ENCODE measurements around the gene C4B.
A peak's percentile ranks its signal among the peaks of the same experiment; 100 is the strongest.
"Not testable (repeated sequence)": the region's sequence is repeated elsewhere in the genome, so short reads cannot be mapped to it uniquely, and the experiment has no call there.

Gene C4B

DNA sequence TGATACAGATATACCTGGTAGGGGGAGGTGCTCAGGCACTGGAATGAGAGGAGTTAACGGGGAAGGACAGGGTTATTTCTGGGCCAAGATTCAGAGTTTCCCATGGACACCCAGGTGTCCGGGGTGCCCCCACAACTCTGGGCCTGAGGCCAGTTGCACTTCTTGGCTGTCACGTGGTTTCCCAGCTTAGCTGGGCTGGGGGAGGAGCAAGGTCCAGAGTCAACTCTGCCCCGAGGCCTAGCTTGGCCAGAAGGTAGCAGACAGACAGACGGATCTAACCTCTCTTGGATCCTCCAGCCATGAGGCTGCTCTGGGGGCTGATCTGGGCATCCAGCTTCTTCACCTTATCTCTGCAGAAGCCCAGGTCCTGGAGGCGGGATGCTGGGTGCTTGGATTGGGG is at the start of gene C4B:
Gene C4B (plus strand): TSS at position 249 of the 400 bp plus-strand sequence. CDS start 51 bp downstream, at position 300.
- not testable (repeated sequence) for FAIRE-seq

DNA sequence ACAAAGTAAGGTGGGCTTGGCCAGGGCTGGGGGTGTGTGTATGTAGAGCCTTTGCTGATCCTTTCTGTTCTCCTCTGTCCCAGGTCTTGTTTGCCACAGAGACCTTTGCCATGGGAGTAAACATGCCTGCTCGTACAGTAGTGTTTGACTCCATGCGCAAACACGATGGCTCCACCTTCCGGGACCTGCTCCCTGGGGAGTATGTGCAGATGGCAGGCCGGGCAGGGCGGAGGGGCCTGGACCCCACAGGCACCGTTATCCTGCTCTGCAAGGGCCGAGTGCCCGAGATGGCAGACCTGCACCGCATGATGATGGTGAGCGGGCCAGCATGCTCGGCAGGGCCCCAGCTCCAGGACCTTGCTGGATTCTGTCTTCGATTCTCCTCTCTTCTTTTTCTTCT is 48.9 kb upstream of the C4B start:
- no peak for FAIRE-seq

DNA sequence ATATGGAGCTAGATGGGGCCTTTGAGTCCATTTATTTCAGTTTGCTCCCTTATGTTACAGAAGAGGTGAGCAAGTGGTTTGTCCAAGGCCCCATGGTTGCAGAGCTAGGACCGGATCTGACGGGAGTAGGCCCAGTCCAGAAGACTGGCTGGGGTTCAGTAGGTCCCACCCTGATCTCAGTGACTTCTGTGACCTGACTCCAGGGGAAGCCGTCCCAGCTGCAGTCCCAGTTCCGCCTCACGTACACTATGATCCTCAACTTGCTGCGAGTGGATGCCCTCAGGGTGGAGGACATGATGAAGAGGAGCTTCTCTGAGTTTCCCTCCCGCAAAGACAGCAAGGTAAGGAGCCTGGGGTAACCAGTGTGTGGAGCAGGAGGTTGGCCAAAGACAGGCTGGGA is 48.1 kb upstream of the C4B start:
- no peak for FAIRE-seq

DNA sequence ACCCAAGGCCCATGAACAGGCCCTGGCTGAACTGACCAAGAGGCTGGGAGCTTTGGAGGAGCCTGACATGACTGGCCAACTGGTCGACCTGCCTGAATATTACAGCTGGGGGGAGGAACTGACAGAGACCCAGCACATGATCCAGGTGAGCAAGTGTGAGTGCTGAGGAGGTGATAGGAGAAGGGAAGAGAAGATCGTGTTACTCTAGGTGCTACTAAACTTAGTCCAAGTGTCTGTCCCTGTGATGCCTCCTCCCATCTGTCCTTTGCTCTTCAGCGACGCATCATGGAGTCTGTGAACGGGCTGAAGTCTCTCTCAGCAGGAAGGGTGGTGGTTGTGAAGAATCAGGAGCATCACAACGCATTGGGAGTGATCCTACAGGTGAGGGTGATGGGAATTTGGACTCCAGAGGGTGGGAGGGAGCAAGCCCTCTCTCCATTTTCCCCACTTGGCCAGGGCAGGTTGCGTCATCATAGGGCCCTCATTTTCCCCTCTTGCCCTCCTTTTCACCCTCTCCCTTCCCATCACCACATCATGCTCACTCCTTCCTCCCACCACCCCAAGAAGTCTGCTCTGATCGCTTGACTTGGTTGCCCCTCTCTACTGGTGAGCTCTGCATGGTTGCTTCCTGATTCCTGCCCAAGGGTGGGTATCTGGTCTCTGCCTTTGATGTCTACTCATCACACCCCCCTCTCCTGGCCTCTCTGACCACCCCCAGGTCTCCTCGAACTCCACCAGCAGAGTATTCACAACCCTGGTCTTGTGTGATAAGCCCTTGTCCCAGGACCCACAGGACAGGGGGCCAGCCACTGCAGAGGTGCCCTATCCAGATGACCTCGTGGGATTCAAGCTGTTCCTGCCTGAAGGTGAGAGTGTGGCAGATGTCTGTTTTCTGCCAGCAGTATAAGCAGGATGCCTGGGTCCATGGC is 47.3 kb upstream of the C4B start:
- FAIRE-seq: no peak

DNA sequence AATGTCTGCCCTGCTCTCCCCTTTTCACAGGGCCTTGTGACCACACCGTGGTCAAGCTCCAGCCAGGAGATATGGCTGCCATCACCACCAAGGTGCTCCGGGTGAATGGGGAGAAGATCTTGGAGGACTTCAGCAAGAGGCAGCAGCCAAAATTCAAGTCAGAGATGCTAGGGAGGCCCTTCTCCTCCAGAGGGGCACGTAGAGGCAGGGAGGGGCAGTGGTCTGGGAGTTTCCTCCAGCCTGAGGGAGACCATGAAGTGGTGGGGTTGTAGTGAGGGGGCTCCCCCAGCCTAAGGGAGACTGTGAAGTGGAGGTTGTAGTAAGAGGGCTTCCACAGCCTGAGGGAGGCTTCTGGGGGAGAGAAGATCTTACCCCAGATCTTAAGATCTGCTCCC is 46.7 kb upstream of the C4B start:
- no peak for FAIRE-seq

DNA sequence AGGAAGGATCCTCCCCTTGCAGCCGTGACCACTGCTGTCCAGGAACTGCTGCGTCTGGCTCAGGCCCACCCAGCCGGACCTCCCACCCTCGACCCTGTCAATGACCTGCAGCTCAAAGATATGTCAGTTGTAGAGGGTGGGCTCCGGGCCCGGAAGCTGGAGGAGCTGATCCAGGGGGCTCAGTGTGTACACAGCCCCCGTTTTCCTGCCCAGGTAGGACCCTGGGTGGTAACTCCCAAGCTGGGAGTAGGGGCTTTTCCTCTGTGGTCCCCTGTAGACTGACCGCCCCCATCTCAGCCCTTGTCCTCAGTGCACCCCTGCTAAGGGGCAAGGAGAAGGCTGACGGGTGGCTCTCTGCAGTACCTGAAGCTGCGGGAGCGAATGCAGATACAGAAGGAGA is 46.3 kb upstream of the C4B start:
- FAIRE-seq: no peak

DNA sequence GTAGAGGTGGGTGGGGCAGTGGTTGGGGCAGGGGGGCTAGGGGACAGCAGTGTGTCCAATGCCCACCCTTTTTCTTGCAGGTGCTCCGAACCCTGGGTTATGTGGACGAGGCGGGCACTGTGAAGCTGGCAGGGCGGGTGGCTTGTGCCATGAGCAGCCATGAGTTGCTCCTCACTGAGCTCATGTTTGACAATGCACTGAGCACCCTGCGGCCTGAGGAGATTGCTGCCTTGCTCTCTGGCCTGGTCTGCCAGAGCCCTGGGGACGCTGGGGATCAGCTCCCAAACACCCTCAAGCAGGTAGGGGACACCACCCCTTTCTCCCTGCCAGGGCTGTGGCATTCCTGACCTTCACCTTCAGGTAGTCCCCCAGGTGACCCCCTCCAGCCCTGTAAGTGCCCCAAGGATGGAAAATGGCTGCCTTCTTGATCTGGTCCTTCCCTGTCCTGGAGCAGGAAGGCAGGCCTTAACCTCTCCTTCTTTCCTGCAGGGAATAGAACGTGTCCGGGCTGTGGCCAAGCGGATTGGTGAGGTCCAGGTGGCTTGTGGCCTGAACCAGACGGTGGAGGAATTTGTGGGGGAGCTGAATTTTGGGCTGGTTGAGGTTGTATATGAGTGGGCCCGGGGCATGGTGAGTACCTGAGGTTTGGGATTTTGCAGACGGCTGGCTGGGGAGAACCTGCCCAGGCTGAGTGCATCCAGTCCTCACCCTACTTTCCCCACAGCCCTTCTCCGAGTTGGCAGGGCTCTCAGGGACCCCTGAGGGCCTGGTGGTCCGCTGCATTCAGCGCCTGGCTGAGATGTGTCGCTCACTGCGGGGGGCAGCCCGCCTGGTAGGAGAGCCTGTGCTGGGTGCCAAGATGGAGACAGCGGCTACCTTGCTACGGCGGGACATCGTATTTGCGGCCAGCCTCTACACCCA is 45.5 kb upstream of the C4B start:
- FAIRE-seq: no peak

DNA sequence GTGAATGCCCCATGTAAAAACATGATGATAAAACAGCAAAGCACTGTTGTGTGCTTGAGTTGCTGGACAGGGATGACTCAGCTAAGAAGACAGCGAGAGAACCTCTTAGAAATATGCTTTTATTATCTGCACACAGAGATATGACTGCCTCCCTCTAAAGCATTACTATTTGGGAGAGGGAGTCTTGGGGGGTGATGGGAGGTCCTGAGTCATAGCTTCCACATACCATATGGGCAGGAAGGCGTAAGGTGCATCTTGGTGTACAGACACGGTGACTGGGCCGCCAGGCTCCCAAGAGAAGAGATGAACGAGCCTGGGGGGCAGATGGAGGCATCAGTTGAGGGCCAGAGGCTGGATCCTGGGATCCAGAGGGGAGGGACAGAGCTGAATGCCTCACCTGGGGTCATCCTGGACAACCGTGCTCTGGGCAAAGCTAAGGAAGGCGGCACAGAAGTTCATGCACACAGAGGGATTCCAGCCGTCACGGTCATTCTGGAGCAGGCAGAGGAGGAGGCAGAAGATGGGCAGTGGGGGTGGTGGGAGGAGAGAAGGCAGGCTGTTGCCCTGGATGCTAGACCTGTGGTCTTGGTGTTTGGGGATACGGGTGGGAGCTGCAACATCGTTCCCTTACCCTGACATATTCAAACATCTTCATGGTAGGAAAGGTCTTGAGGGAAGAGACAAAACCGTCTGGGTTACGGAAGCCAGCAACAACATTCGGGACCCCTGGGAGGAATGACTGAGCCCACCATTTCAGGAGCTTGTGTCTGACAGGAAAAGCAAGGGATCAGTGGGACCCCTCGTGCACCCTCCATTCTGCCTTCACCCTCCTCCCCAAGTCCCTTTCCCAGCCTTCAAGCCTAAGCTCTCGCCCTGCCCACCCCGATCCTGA is 44.6 kb upstream of the C4B start:
- no peak for FAIRE-seq

DNA sequence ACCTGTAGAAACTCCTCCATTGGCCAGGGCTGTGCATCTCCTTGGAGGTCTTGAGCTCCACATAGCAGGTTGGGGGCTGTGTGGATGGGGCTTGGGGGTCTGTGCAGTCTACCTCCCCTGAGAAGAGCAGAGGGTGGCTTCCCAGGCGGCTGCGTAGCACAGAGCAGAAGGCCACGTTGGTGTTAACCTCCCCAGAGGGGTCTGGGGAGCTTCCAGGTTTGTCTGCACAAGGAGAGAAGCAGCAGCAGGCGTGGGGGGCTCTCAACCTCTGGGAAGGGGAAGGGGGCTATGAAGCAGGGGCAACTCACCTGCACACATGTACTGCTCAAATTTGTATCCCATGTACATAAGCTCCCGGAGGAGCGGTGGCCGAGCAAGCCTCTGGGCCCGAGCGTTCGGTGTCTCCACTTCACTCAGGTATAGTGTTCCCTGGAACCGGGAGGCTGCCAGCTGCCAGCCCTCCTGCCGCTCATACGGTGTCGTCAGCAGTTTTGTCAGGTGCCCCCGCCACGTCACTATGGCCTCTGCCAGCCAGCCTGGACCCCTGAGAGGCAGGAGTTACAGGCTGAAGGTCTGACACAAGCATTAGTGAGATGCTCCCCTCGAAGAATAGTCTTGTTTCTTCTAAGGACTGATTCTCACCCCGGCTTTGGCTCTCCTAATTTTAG is 43.9 kb upstream of the C4B start:
- FAIRE-seq: no peak

DNA sequence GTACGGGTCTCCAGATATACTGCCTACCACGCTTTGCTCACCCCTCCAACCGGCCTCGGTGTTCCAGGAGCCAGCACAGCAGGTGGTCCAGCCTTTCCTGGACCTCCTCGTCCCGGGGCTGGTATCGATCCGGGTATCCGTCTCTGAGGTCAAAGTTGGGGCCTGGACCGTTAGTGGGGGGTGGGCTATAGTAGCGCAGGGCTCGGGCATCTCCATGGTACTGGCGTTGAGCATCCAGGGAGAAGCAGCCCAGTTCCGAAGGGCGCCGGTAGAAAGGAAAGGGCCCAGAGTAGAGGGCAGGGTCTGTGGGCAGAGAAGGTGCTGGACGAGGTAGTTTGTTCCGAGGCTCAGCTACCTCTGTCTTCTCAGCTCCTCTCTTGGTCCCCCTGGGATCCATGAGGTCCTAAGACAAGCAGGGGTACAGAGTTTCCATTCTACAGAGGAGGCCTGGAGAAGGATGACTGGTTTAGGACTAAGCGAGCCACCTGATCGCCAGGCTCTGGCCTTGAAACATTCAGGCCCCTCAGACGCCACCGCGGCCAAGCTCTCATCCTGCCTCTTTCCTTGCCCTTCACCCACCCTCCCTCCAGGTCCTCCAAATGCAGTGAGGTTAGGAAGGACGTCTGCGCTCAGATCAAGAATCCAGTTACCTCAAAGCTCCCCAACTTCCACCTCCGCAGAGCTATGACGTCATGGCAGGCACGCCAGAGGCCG is 43.2 kb upstream of the C4B start:
- FAIRE-seq: no peak

DNA sequence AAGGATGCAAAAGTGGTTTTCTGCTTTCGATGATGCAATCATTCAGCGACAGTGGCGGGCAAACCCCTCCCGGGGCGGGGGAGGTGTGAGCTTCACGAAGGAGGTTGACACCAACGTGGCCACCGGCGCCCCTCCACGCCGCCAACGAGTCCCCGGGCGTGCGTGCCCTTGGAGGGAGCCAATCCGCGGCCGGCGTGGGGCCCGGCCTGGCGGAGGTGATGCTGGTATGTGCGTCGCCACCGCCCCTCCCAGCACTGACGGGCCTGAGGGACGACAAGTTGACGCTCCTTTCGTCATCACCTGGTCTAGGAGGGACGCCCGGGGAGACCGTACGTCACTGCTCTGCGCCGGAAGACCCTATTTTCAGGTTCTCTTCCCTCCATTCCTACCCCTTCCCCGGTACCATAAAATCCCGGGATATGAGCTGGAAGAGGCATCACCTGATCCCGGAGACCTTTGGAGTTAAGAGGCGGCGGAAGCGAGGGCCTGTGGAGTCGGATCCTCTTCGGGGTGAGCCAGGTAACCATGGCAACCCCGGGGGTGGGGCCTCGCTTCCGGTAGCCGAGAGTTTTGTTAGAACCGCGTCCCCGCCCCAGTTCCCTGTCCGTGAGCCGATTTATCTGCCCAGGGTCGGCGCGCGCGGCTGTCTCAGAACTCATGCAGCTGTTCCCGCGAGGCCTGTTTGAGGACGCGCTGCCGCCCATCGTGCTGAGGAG is 42.4 kb upstream of the C4B start, which contains the start of gene DXO:
Gene DXO (minus strand): TSS at position 146 of the 716 bp plus-strand sequence. CDS start 463 bp downstream, outside the sequence.
- peak; percentile 79 for FAIRE-seq

DNA sequence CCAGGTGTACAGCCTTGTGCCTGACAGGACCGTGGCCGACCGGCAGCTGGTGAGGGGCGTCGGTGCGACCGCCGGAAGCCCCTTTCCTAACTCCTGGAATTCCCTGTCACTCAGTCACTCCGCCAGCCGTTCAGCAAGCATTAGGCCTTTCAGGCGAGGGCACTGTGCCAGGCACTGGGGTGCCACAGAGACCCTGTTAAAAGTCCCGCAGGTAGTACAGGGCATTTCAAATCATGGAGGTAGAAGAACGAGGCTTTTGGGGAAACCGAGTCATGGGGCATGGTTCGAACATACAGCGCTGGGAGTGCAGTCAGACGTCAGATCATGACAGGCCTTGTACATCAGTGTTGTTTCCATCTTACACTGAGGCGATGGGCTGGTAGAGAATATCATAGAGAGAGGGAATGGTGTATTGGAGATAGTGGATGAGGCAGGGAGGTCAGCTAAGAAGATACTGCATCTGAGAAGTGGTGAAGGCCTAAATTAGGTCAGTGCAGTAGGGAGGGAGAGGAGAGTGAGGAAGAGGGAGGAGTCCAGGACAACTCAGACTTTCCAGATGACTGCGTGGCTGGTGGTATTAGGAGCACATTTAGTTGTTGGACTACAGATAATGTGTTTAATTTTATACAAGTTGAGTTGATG is 41.8 kb upstream of the C4B start:
- no peak for FAIRE-seq

DNA sequence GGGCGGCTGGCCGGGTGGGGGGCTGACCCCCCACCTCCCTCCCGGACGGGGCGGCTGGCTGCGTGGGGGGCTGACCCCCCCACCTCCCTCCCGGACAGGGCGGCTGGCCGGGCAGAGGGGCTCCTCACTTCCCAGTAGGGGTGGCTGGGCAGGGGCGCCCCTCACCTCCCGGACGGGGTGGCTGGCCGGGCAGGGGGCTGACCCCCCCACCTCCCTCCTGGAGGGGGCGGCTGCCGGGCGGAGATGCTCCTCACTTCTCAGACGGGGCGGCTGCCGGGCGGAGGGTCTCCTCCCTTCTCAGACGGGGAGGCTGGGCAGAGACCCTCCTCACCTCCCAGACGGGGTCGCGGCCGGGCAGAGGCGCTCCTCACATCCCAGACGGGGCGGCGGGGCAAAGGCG is 38.5 kb upstream of the C4B start:
- FAIRE-seq: not testable (repeated sequence)

DNA sequence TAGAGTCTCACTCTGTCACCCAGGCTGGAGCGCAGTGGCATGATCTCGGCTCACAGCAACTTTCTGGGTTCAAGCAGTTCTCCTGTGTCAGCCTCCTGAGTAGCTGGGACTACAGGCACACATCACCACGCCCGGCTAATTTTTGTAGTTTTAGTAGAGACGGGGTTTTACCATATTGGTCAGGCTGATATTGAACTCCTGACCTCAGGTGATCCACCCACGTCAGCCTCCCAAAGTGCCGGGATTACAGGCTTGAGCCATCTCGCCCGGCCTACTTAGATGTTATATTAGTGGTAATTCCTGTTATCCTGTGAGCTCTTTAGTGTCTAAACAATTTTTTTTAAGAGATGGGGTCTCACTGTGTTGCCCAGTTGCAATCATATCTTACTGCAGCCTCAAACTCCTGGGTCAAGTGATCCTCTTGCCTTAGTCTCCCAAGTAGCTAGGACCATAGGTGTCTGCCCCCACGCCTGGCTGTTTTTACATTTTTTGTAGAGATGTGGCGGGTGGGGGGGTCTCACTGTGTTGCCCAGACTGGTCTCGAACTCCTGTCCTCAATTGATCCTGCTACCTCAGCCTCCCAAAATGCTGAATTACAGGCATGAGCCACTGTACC is 36.7 kb upstream of the C4B start:
- no peak for FAIRE-seq

DNA sequence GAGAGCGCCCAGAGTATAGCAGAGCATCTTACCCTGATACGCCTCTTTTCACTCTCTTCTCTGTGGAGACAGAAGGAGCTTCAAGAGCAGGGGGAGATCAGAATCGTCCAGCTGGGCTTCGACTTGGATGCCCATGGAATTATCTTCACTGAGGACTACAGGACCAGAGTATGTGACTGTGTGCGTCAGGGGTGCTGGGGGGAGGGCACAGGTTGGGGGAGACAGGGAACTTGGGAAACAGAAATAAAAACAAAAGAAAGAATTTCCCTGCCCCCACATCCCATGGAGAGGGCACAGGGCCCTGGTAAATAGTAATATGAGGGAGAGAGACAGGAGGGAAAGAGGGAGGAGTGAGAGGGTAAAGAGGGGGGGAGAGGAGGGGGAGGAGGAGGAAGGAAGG is 35.8 kb upstream of the C4B start:
- FAIRE-seq: no peak

DNA sequence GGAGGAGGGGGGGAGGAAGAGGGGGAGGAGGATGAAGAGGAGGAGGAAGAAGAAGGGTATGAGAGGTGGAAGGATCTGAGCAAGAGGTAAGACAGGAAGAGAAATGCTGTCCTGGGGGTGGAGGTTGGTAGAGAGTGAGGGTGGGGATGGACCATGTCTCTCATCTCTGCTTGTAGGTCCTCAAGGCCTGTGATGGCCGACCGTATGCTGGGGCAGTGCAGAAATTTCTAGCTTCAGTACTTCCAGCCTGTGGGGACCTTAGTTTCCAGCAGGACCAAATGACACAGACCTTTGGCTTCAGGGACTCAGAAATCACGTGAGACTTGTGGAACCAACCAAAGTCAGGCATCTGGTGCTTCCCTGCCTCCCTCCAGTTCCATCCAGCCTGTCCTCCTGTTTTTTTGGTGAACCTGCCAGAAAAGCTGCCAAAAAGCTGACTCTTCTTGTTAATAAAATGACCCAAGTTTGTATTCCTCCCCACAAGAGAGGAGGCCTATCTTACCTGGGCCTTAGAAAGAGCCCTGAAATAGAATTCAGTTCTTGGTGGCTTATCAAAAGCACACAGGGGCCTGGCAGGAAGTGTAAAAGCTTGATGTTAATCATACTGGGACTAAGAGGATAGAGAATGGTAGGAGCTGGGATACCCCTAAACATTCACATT is 35.2 kb upstream of the C4B start:
- no peak for FAIRE-seq

DNA sequence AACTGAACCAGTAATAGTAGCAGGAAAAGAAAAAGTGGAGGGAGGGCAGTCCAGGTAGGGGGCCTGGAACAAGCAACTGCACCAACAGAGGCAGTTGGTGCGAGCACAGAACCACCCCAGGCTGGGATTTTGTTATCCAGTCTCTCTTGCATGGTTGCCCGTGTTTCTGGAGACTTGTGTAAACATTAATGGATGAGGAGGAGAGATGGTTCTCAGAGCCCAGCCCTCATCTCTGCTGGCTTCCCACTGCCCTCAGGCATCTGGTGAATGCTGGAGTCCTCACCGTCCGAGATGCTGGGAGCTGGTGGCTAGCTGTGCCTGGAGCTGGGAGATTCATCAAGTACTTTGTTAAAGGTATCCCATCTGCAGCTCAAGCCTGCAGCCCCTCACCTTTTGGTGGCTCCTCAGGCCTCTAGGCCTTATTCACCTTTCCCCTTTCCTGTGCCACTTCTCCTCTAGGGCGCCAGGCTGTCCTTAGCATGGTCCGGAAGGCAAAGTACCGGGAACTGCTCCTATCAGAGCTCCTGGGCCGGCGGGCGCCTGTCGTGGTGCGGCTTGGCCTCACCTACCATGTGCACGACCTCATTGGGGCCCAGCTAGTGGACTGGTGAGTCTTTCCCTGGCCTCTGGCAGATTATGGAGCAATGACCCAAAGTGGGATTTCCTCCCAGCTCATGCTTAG is 34.3 kb upstream of the C4B start:
- FAIRE-seq: not testable (repeated sequence)

DNA sequence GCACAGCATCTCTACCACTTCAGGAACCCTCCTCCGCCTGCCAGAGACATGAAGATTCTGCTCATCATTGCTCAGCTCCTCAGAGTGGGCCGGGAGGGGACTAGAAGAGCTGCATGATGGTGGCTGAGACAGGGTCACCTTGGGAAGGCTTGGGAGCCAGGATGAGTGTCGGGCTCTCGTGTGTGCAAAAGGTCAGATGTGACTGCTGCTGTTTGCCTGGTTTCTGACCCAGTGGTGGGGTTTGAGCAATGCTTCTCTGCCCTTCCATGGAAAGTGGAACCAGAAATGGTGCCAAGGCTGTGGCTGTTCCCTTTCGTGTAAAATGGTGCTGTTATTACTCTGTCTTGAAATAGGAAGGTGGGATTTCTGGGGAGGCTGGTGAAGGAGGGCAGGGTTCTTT is 33.6 kb upstream of the C4B start:
- not testable (repeated sequence) for FAIRE-seq
